ENCODE data around the gene PLEKHH3.
A peak's percentile ranks its signal among the peaks of the same experiment; 100 is the strongest.

The PLEKHH3 gene

DNA sequence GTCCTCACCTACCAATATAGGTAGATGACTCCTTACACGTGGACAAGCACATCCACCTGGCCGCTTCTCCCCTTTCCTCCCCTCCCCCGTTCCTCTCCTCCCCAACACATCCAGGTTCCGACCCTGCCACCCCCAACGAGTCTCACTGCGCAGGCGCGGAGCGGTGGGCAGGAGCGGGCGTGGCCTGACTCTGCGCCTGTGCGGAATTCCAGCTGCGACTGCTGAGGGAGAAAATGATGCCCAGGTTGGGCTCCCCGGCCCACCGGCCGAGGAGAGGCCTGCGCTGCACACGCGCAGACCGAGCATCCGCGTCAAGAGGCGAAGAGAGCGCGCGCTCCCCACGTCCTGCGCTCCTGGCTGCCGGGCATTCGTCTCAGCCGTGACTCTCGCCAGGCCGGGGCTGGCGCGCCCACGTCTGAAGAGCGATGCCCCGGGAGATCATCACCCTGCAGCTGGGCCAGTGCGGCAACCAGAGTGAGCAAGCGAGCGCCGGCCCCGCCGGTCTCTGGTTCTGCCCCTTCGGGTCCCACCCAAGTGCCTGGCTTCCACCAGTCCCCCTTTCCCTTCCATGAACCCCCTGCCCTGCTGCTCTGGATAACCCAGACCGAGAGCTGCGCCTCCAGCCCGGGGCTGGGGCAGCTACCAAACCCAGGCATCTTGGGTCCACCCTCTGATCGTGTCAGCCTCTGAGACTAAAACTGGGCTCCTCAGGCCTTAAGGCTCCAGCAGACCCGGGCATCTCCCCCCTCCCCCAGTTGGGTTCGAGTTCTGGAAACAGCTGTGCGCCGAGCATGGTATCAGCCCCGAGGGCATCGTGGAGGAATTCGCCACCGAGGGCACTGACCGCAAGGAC, 17.5 kb downstream of the PLEKHH3 start, which contains the start of gene TUBG2:
TSS of gene TUBG2 (plus strand) at position 206 of the 853 bp plus-strand sequence. CDS start at position 426, 220 bp downstream.
- DNase-seq (ENCODE audit: low read depth) = peak; percentile 84

GRCh38 chr17:42657824-42658588, 18.8 kb downstream of the PLEKHH3 start:
- no peak overlapping the region for H3K4me3 ChIP-seq (ENCODE audit: low read length)
- TF ChIP-seq, protein P1, sequence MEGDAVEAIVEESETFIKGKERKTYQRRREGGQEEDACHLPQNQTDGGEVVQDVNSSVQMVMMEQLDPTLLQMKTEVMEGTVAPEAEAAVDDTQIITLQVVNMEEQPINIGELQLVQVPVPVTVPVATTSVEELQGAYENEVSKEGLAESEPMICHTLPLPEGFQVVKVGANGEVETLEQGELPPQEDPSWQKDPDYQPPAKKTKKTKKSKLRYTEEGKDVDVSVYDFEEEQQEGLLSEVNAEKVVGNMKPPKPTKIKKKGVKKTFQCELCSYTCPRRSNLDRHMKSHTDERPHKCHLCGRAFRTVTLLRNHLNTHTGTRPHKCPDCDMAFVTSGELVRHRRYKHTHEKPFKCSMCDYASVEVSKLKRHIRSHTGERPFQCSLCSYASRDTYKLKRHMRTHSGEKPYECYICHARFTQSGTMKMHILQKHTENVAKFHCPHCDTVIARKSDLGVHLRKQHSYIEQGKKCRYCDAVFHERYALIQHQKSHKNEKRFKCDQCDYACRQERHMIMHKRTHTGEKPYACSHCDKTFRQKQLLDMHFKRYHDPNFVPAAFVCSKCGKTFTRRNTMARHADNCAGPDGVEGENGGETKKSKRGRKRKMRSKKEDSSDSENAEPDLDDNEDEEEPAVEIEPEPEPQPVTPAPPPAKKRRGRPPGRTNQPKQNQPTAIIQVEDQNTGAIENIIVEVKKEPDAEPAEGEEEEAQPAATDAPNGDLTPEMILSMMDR (conservative IDR thresholded peaks at IDR 0.05; ENCODE audit: low read length) = no peak
- no peak for DNase-seq (ENCODE audit: low read depth)

More for the DNA sequence above, 17.5 kb downstream of the PLEKHH3 start, which contains the start of gene TUBG2:
- TF ChIP-seq, protein P1 (conservative IDR thresholded peaks at IDR 0.05; ENCODE audit: low read length) = no peak
- peak within 1 kb of the TSS; percentile 82 for H3K4me3 ChIP-seq (ENCODE audit: low read length)

DNA sequence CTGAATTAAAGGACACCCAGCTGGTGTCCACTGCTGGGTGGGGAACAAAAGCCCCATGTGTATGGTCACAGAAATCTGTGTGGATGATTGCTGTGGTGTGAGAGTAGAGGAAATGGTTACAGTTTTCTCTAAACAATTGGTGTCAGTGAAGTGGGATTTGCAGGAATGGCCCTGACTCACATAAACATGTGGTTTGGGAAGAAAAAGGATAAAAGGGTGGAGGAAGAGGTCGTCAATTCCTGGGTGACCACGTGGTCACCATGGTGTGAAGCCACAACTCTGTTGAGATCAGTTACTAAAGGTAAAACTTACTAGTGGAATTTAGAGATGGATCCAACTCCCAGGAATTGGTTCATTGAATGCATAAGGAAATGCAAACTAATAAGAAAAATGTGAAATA, 21.3 kb downstream of the PLEKHH3 start:
- no peak overlapping the region for H3K4me3 ChIP-seq (ENCODE audit: low read length)
- TF ChIP-seq, protein P1 (conservative IDR thresholded peaks at IDR 0.05; ENCODE audit: low read length) = no peak
- peak; percentile 63 for DNase-seq (ENCODE audit: low read depth)

GRCh38 chr17:42653179-42654124, 23.3 kb downstream of the PLEKHH3 start:
- TF ChIP-seq, protein P1 (conservative IDR thresholded peaks at IDR 0.05; ENCODE audit: low read length) = no peak
- DNase-seq (ENCODE audit: low read depth) = peak; percentile 82
- H3K4me3 ChIP-seq (ENCODE audit: low read length) = peak overlapping the region; percentile 55

GRCh38 chr17:42651392-42651791, 25.4 kb downstream of the PLEKHH3 start:
- DNase-seq (ENCODE audit: low read depth) = no peak
- TF ChIP-seq, protein P1 (conservative IDR thresholded peaks at IDR 0.05; ENCODE audit: low read length) = no peak
- no peak overlapping the region for H3K4me3 ChIP-seq (ENCODE audit: low read length)

- H3K4me3 ChIP-seq (ENCODE audit: low read length) = no peak overlapping the region
- DNase-seq (ENCODE audit: low read depth) = no peak
- TF ChIP-seq, protein P1 (conservative IDR thresholded peaks at IDR 0.05; ENCODE audit: low read length) = no peak
Observed at GRCh38 chr17:42647778-42648177, 29.0 kb downstream of the PLEKHH3 start.
